ENCODE results near the gene TMCC2.

DNA sequence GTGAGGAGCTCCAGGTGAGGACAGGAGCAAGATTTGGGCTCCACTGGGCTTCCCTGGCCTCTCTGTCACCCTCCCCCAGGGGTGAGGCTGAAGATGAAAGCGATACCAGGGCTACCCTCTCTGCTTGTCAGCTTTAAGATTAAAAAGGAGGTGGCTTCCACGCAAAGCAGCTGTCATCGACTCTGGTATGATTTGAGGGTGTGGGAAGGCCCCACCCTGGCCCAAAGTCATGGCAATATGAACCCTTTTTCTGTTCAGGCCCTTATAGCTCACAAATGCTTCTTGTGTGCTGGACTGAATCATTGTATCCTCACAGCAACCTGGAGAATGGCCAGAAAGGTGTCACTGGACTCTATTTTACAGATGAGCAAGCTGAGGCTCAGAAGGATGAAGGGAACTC lies 52.2 kb downstream of the TMCC2 start:
- TF ChIP-seq POLR2AphosphoS5 (IDR thresholded peaks at IDR 0.05; ENCODE audit: low read depth) (no peak), SPI1 (IDR thresholded peaks at IDR 0.05; ENCODE audit: borderline replicate concordance, low read depth) (no peak)
- TF ChIP-seq, protein P1, sequence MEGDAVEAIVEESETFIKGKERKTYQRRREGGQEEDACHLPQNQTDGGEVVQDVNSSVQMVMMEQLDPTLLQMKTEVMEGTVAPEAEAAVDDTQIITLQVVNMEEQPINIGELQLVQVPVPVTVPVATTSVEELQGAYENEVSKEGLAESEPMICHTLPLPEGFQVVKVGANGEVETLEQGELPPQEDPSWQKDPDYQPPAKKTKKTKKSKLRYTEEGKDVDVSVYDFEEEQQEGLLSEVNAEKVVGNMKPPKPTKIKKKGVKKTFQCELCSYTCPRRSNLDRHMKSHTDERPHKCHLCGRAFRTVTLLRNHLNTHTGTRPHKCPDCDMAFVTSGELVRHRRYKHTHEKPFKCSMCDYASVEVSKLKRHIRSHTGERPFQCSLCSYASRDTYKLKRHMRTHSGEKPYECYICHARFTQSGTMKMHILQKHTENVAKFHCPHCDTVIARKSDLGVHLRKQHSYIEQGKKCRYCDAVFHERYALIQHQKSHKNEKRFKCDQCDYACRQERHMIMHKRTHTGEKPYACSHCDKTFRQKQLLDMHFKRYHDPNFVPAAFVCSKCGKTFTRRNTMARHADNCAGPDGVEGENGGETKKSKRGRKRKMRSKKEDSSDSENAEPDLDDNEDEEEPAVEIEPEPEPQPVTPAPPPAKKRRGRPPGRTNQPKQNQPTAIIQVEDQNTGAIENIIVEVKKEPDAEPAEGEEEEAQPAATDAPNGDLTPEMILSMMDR (IDR thresholded peaks at IDR 0.05; ENCODE audit: insufficient read depth, low read length) = no peak

Data from HL-60 (cell line).